Measurements from ENCODE around the gene SIT1.
A peak's percentile ranks its signal among the peaks of the same experiment; 100 is the strongest.

DNA sequence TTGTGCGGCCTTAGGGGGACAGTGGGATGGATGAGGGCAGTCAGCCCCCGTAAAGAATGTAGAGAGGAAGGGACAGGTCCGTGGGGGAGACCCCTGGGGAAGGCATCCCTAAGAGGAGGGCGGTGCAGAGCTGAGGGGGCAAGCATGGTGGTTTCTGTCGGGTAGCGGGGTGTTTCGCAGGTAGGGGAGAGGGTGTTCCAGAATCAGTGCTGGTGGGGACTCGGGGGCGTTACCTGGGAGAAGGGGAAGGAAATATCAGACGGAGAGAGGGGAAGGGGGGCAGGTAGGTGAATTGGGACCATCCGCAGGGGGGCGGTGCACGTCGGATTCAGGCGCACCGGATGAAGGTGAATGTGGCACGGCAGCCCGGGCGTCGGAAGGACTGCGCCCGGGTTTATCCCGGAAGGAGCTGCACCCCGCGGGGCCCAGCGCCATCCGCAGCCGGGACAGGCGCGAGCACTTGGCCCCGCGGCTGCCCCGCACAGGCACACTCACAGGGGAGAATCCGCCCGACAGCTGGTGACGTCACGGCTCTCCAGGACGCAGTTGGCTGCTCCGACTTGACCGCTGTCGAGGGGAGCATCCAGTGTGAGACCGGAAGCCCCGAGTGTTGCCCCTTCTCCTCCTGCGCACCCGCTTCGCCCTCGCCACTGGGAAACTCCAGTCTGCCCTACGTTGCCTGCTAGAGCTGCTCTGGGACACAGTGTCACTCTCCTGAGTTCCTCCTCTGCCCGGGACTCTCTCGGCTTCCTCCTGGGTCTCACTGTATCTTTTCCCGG, 33.9 kb downstream of the SIT1 start:
- TF ChIP-seq, protein P1, sequence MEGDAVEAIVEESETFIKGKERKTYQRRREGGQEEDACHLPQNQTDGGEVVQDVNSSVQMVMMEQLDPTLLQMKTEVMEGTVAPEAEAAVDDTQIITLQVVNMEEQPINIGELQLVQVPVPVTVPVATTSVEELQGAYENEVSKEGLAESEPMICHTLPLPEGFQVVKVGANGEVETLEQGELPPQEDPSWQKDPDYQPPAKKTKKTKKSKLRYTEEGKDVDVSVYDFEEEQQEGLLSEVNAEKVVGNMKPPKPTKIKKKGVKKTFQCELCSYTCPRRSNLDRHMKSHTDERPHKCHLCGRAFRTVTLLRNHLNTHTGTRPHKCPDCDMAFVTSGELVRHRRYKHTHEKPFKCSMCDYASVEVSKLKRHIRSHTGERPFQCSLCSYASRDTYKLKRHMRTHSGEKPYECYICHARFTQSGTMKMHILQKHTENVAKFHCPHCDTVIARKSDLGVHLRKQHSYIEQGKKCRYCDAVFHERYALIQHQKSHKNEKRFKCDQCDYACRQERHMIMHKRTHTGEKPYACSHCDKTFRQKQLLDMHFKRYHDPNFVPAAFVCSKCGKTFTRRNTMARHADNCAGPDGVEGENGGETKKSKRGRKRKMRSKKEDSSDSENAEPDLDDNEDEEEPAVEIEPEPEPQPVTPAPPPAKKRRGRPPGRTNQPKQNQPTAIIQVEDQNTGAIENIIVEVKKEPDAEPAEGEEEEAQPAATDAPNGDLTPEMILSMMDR (IDR thresholded peaks at IDR 0.05; ENCODE audit: low read length), result peak; percentile 56; the same call in 1 of the 2 replicates
- no peak for TF ChIP-seq EZH2 (IDR thresholded peaks at IDR 0.05; ENCODE audit: borderline replicate concordance, low read length)
